ENCODE results near the gene MAGEB3. TPM values are rescaled to one million over a fixed set of nuclear protein-coding genes. Genes with fewer than 3 reads are reported as not detected.

Gene MAGEB3
- total RNA-seq, 1 donor from 2014 or later, result 0.31 TPM

- H3K9me3 Mint-ChIP-seq, result peaks cover 25% of the 10 kb centered on the region
- no peaks in the 10 kb centered on the region for H3K36me3 Mint-ChIP-seq
- DNase-seq (ENCODE audit: low spot score in 2 of 2, unreplicated experiment in 2 of 2), result no peak
These were observed 22.8 kb downstream of the MAGEB3 start for GRCh38 chrX:30253257-30253656.

GRCh38 chrX:30259927-30260326 is 29.5 kb downstream of the MAGEB3 start:
- no peak for TF ChIP-seq CTCF (IDR thresholded peaks at IDR 0.05; ENCODE audit: unreplicated experiment)
- Mint-ChIP-seq H3K27me3 (ENCODE audit: low read depth) (no peaks in the 10 kb centered on the region), H3K36me3 (no peaks in the 10 kb centered on the region), H3K9me3 (peaks cover 17% of the 10 kb centered on the region), H3K4me3 (no peak overlapping the region), H3K4me1 (peaks cover 2% of the 10 kb centered on the region), H3K27ac (no peak overlapping the region)
- no peak for DNase-seq (ENCODE audit: low spot score in 2 of 2, unreplicated experiment in 2 of 2)

More at GRCh38 chrX:30253257-30253656, 22.8 kb downstream of the MAGEB3 start:
- Mint-ChIP-seq H3K4me3 (no peak overlapping the region), H3K27me3 (ENCODE audit: low read depth) (no peaks in the 10 kb centered on the region), H3K4me1 (no peaks in the 10 kb centered on the region), H3K27ac (no peak overlapping the region)
- TF ChIP-seq CTCF (IDR thresholded peaks at IDR 0.05; ENCODE audit: unreplicated experiment), result no peak

- Mint-ChIP-seq H3K9me3 (peaks cover 10% of the 10 kb centered on the region), H3K4me3 (no peak overlapping the region), H3K27ac (no peak overlapping the region), H3K36me3 (no peaks in the 10 kb centered on the region), H3K27me3 (ENCODE audit: low read depth) (no peaks in the 10 kb centered on the region), H3K4me1 (peaks cover 2% of the 10 kb centered on the region)
- DNase-seq (ENCODE audit: low spot score in 2 of 2, unreplicated experiment in 2 of 2), result no peak
- TF ChIP-seq CTCF (IDR thresholded peaks at IDR 0.05; ENCODE audit: unreplicated experiment), result no peak
These were observed 30.6 kb downstream of the MAGEB3 start for GRCh38 chrX:30261012-30261411.

- Mint-ChIP-seq H3K9me3 (peaks cover 7% of the 10 kb centered on the region), H3K27ac (no peak overlapping the region), H3K36me3 (no peaks in the 10 kb centered on the region), H3K4me3 (no peak overlapping the region), H3K27me3 (ENCODE audit: low read depth) (no peaks in the 10 kb centered on the region), H3K4me1 (peaks cover 2% of the 10 kb centered on the region)
- no peak for DNase-seq (ENCODE audit: low spot score in 2 of 2, unreplicated experiment in 2 of 2)
- no peak for TF ChIP-seq CTCF (IDR thresholded peaks at IDR 0.05; ENCODE audit: unreplicated experiment)
These were observed 32.3 kb downstream of the MAGEB3 start for GRCh38 chrX:30262763-30263162.

GRCh38 chrX:30270639-30271038 is 40.2 kb downstream of the MAGEB3 start:
- no peak for TF ChIP-seq CTCF (IDR thresholded peaks at IDR 0.05; ENCODE audit: unreplicated experiment)
- peaks cover 1% of the 10 kb centered on the region for H3K4me1 Mint-ChIP-seq
- H3K27me3 Mint-ChIP-seq (ENCODE audit: low read depth), result no peaks in the 10 kb centered on the region
- peaks cover 23% of the 10 kb centered on the region for H3K9me3 Mint-ChIP-seq
- DNase-seq (ENCODE audit: low spot score in 2 of 2, unreplicated experiment in 2 of 2), result no peak
- no peaks in the 10 kb centered on the region for H3K36me3 Mint-ChIP-seq
- no peak overlapping the region for H3K4me3 Mint-ChIP-seq
- H3K27ac Mint-ChIP-seq, result no peak overlapping the region

- H3K27ac Mint-ChIP-seq, result peak overlapping the region; percentile 26
- no peak for TF ChIP-seq CTCF (IDR thresholded peaks at IDR 0.05; ENCODE audit: unreplicated experiment)
- H3K4me3 Mint-ChIP-seq, result no peak overlapping the region
- no peak for DNase-seq (ENCODE audit: low spot score in 2 of 2, unreplicated experiment in 2 of 2)
- H3K9me3 Mint-ChIP-seq, result peaks cover 5% of the 10 kb centered on the region
- peaks cover 7% of the 10 kb centered on the region for H3K4me1 Mint-ChIP-seq
- H3K27me3 Mint-ChIP-seq (ENCODE audit: low read depth), result no peaks in the 10 kb centered on the region
- H3K36me3 Mint-ChIP-seq, result no peaks in the 10 kb centered on the region
These were observed 45.0 kb downstream of the MAGEB3 start for GRCh38 chrX:30275498-30275897.
